Upper lobe of left lung (tissue), 6 donors: Measurements from ENCODE around the gene CLDN18. TPM values are rescaled to one million over a fixed set of nuclear protein-coding genes. Genes with fewer than 3 reads are reported as not detected.

Experiments used
- ATAC-seq, 2 donors: fragments of 200-7000 bp; cut with Tn5 transposase; one replicate each; pipeline ENCODE4 v1.9.1; 2022; ENCODE audit warnings: mild to moderate bottlenecking in 2 of 2, moderate library complexity in 2 of 2; ENCODE audit not compliant: low FRiP score in 2 of 2
- DNase-seq, 2 donors: peaks; one replicate each; pipeline ENCODE4 v3.0.0-alpha.2; 2019 to 2020
- H3K27ac ChIP-seq, 4 donors: fragments of 200-600 bp; sonication (generic); one replicate each; pipeline ENCODE4 v1.5.1; 2016 to 2019
- H3K27me3 ChIP-seq, 4 donors: fragments of 200-600 bp; sonication (generic); one replicate each; pipeline ENCODE4 v1.5.1; 2017 to 2019
- H3K36me3 ChIP-seq, 4 donors: fragments of 200-600 bp; sonication (generic); one replicate each; pipeline ENCODE4 v1.5.1; 2016 to 2019
- H3K4me1 ChIP-seq, 4 donors: fragments of 200-600 bp; sonication (generic); one replicate each; pipeline ENCODE4 v1.5.1; 2018 to 2019
- H3K4me3 ChIP-seq, 4 donors: fragments of 200-600 bp; sonication (generic); one replicate each; pipeline ENCODE4 v1.5.1; 2017 to 2019; ENCODE audit warnings: mild to moderate bottlenecking in 2 of 4, moderate library complexity in 1 of 4
- H3K9me3 ChIP-seq, 4 donors: fragments of 200-600 bp; sonication (generic); one replicate each; pipeline ENCODE4 v1.5.1; 2018 to 2019
- EP300 ChIP-seq, 4 donors: sonication (generic); formaldehyde crosslinking; IDR thresholded peaks; one replicate each; pipeline ENCODE4 v1.5.1; 2017; ENCODE audit warnings: antibody characterized with exemption in 4 of 4, control low read depth in 2 of 4
- POLR2A ChIP-seq, 4 donors: fragments of 450-650 bp; IDR thresholded peaks; one replicate each; pipeline ENCODE4 v1.5.1; 2016 to 2017; ENCODE audit warnings: antibody characterized with exemption in 4 of 4, mild to moderate bottlenecking in 2 of 4
- POLR2AphosphoS5 ChIP-seq, 2 donors: sonication (generic); formaldehyde crosslinking; IDR thresholded peaks; one replicate each; pipeline ENCODE4 v1.5.1; 2017; ENCODE audit warnings: antibody characterized with exemption in 2 of 2
- WGBS, 2 donors: methylation state at CpG; one replicate each; pipeline ENCODE4 v1.1.5; 2017 to 2018; 5-methylcytosine and 5-hydroxymethylcytosine counted together
- total RNA-seq, 6 donors: library from RNA; depleted of rRNA in 4 of 6; stranded (reverse); fragments of >200 nt in 4 of 6; gene quantifications; one replicate each; pipeline versions ENCODE4 v1.1.0 to v1.2.1, GENCODE V29; 2016 to 2021
- TF ChIP-seq, protein P1 (sequence below), 6 experiments: fragments of 450-650 bp in 4 of 6; fragments of 200-600 bp in 2 of 6; sonication (generic) in 2 of 6; IDR thresholded peaks; one replicate each; pipeline ENCODE4 v1.5.1; 2016 to 2019; ENCODE audit warnings: antibody characterized with exemption in 6 of 6
- donor health status: DM: no; HTN: no; CAD: no; lungs with moderate emphysema.
- donor health status: DM: no; HTN: yes; CAD: no; lungs with severe emphysema.

CLDN18 gene
- total RNA-seq, 6 donors from 2014 or later: 134 to 673 (median 360) TPM

- ATAC-seq (no peak), DNase-seq (no peak)
- H3K4me1 ChIP-seq: no peaks in the 10 kb centered on the region
- H3K27me3 ChIP-seq: no peaks in the 10 kb centered on the region
- TF ChIP-seq POLR2AphosphoS5 (IDR thresholded peaks at IDR 0.05): no peak
- no peak for TF ChIP-seq POLR2A (IDR thresholded peaks at IDR 0.05)
- TF ChIP-seq, protein P1, sequence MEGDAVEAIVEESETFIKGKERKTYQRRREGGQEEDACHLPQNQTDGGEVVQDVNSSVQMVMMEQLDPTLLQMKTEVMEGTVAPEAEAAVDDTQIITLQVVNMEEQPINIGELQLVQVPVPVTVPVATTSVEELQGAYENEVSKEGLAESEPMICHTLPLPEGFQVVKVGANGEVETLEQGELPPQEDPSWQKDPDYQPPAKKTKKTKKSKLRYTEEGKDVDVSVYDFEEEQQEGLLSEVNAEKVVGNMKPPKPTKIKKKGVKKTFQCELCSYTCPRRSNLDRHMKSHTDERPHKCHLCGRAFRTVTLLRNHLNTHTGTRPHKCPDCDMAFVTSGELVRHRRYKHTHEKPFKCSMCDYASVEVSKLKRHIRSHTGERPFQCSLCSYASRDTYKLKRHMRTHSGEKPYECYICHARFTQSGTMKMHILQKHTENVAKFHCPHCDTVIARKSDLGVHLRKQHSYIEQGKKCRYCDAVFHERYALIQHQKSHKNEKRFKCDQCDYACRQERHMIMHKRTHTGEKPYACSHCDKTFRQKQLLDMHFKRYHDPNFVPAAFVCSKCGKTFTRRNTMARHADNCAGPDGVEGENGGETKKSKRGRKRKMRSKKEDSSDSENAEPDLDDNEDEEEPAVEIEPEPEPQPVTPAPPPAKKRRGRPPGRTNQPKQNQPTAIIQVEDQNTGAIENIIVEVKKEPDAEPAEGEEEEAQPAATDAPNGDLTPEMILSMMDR (IDR thresholded peaks at IDR 0.05): no peak
- TF ChIP-seq EP300 (IDR thresholded peaks at IDR 0.05): no peak
- H3K36me3 ChIP-seq: no peaks in the 10 kb centered on the region
- H3K4me3 ChIP-seq: no peak overlapping the region
- WGBS, 2 donors: 84 to 88% methylated on average over 2 of the region's 2 CpGs
- no peak overlapping the region for H3K27ac ChIP-seq
- peaks cover 0 to 9% (median 3%) of the 10 kb centered on the region in 4 donors for H3K9me3 ChIP-seq
Measured at GRCh38 chr3:137990427-137990826, 19.5 kb upstream of the CLDN18 start.

GRCh38 chr3:137992592-137992991 lies 17.4 kb upstream of the CLDN18 start:
- ATAC-seq (no peak), DNase-seq (no peak)
- 73 to 75% methylated on average over 4 of the region's 4 CpGs for WGBS, 2 donors
- Histone ChIP-seq H3K4me1 (no peaks in the 10 kb centered on the region), H3K4me3 (no peak overlapping the region), H3K9me3 (peaks cover 0 to 9% (median 3%) of the 10 kb centered on the region in 4 donors), H3K27me3 (no peaks in the 10 kb centered on the region), H3K36me3 (no peaks in the 10 kb centered on the region), H3K27ac (no peak overlapping the region)
- TF ChIP-seq, protein P1 (IDR thresholded peaks at IDR 0.05): no peak
- TF ChIP-seq POLR2AphosphoS5 (IDR thresholded peaks at IDR 0.05) (no peak), POLR2A (IDR thresholded peaks at IDR 0.05) (no peak), EP300 (IDR thresholded peaks at IDR 0.05) (no peak)

- Histone ChIP-seq H3K36me3 (no peaks in the 10 kb centered on the region), H3K4me3 (no peak overlapping the region), H3K27ac (no peak overlapping the region), H3K27me3 (no peaks in the 10 kb centered on the region), H3K9me3 (peaks cover 0 to 9% (median 3%) of the 10 kb centered on the region in 4 donors), H3K4me1 (no peaks in the 10 kb centered on the region)
- peak in 1 of 2 donors; percentile 37 for ATAC-seq
- WGBS, 2 donors: 92 to 96% methylated on average over 13 to 18 of the region's 18 CpGs
- DNase-seq: no peak
- TF ChIP-seq, protein P1 (IDR thresholded peaks at IDR 0.05): no peak
- TF ChIP-seq POLR2A (IDR thresholded peaks at IDR 0.05) (no peak), POLR2AphosphoS5 (IDR thresholded peaks at IDR 0.05) (no peak), EP300 (IDR thresholded peaks at IDR 0.05) (no peak)
Measured at GRCh38 chr3:137998121-137999042, 11.6 kb upstream of the CLDN18 start.

GRCh38 chr3:138003069-138003468 lies 6.9 kb upstream of the CLDN18 start:
- no peaks in the 10 kb centered on the region for H3K36me3 ChIP-seq
- no peaks in the 10 kb centered on the region for H3K27me3 ChIP-seq
- ATAC-seq: no peak
- WGBS, 2 donors: 74 to 87% methylated on average over 2 of the region's 2 CpGs
- TF ChIP-seq POLR2AphosphoS5 (IDR thresholded peaks at IDR 0.05): no peak
- TF ChIP-seq, protein P1 (IDR thresholded peaks at IDR 0.05): no peak
- no peak for TF ChIP-seq POLR2A (IDR thresholded peaks at IDR 0.05)
- no peak for TF ChIP-seq EP300 (IDR thresholded peaks at IDR 0.05)
- no peaks in the 10 kb centered on the region for H3K4me1 ChIP-seq
- no peak overlapping the region for H3K4me3 ChIP-seq
- DNase-seq: no peak
- H3K9me3 ChIP-seq: no peaks in the 10 kb centered on the region
- no peak overlapping the region for H3K27ac ChIP-seq
